ENCODE measurements around the gene SORBS1. TPM values are rescaled to one million over a fixed set of nuclear protein-coding genes. Genes with fewer than 3 reads are reported as not detected.

Gene SORBS1
- total RNA-seq, 1 donor from 2014 or later = 28.2 TPM

DNA sequence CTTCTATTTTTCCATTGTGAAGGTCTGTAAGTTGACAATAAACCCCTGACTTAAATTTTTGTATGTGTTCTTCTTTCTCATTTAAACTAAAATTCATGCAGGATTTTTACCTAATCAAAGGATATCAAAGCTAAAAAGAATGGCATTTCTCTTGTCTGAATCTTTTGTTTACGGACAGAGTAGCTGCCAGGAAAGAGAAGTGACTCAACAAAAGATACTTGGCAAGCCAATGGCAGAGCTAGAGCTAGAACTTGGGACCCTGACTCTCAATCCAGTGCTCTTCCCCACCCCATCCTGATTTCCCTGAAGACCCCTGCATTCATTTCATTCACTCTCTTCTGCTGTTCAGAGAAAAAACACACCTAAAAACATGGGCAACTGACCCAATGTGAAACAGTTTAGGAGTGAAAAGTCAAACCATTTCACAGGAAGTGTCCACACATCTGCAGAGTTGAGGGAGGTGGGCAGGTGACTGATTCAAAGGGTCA is 230.2 kb downstream of the SORBS1 start:
- Mint-ChIP-seq H3K4me3 (no peak overlapping the region), H3K27me3 (no peaks in the 10 kb centered on the region), H3K4me1 (ENCODE audit: unreplicated experiment) (peaks cover 9% of the 10 kb centered on the region), H3K9me3 (peaks cover 5% of the 10 kb centered on the region), H3K27ac (peak overlapping the region; percentile 89), H3K36me3 (peaks cover 19% of the 10 kb centered on the region)
- TF ChIP-seq, protein P1, sequence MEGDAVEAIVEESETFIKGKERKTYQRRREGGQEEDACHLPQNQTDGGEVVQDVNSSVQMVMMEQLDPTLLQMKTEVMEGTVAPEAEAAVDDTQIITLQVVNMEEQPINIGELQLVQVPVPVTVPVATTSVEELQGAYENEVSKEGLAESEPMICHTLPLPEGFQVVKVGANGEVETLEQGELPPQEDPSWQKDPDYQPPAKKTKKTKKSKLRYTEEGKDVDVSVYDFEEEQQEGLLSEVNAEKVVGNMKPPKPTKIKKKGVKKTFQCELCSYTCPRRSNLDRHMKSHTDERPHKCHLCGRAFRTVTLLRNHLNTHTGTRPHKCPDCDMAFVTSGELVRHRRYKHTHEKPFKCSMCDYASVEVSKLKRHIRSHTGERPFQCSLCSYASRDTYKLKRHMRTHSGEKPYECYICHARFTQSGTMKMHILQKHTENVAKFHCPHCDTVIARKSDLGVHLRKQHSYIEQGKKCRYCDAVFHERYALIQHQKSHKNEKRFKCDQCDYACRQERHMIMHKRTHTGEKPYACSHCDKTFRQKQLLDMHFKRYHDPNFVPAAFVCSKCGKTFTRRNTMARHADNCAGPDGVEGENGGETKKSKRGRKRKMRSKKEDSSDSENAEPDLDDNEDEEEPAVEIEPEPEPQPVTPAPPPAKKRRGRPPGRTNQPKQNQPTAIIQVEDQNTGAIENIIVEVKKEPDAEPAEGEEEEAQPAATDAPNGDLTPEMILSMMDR (conservative IDR thresholded peaks at IDR 0.05) = no peak
- no peak for DNase-seq (ENCODE audit: extremely low spot score, unreplicated experiment)

DNA sequence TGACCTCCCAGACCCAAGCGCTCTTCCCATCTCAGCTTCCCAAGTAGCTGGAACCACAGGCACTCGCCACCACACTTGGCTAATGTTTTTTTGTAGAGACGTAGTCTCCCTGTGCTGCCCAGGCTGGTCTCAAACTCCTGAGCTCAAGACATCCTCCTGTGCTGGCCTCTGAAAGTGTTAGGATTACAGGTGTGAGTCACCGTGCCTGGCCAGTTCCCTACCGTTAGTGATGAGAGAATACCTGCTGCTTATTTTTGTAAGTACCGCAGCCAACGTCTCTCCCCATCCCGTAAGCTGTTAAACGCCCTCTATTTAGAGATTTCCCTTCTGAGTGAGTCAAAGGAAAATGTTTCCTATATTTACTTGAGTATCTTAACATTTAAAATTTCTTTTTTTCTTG is 231.9 kb downstream of the SORBS1 start:
- TF ChIP-seq, protein P1 (conservative IDR thresholded peaks at IDR 0.05) = no peak
- DNase-seq (ENCODE audit: extremely low spot score, unreplicated experiment) = no peak
- H3K36me3 Mint-ChIP-seq = peaks cover 19% of the 10 kb centered on the region
- peaks cover 5% of the 10 kb centered on the region for H3K9me3 Mint-ChIP-seq
- peak overlapping the region; percentile 89 for H3K27ac Mint-ChIP-seq
- peaks cover 9% of the 10 kb centered on the region for H3K4me1 Mint-ChIP-seq (ENCODE audit: unreplicated experiment)
- H3K4me3 Mint-ChIP-seq = no peak overlapping the region
- H3K27me3 Mint-ChIP-seq = no peaks in the 10 kb centered on the region

DNA sequence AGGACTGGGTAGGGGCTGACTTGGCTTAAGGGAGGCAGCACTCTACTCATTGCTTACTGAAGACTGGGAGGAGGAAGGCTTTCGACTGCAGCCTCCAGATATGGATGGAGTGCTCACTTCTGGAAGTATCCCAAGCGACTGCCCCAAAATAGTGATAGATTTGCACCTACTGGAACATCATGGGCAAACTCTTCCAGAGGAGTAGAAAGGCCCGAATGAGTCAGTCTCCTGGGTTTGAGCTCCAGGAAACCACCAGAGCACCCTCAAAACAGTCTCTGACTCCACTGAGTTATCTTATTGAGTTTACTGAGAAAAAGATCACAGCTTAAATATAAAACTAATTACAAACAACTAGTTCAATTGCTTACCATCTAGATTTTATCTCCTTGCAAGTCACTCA is 233.2 kb downstream of the SORBS1 start:
- TF ChIP-seq, protein P1 (conservative IDR thresholded peaks at IDR 0.05) = no peak
- no peaks in the 10 kb centered on the region for H3K27me3 Mint-ChIP-seq
- H3K9me3 Mint-ChIP-seq = peaks cover 5% of the 10 kb centered on the region
- H3K36me3 Mint-ChIP-seq = peaks cover 16% of the 10 kb centered on the region
- DNase-seq (ENCODE audit: extremely low spot score, unreplicated experiment) = no peak
- peaks cover 9% of the 10 kb centered on the region for H3K4me1 Mint-ChIP-seq (ENCODE audit: unreplicated experiment)
- no peak overlapping the region for H3K27ac Mint-ChIP-seq
- no peak overlapping the region for H3K4me3 Mint-ChIP-seq

DNA sequence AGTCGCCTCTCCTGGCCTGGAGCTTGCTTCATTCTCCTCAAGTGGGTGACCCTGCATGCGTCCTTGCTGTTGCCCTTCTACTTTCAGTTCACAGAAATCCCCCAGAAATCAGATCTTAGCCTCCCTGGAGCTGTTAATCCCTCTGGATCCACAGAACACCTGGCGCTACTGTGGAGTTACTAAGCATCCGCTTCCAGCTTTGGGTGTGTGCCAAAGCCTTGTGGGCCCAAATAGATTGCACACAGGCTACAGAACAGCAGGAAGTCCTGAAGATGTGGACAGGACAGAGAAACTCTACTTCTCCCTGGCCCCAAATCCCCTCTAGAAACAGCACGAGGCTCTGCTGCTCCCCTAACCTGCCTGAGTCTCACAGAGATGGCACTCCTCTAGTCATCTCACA is 233.8 kb downstream of the SORBS1 start:
- TF ChIP-seq, protein P1 (conservative IDR thresholded peaks at IDR 0.05) = no peak
- no peak for DNase-seq (ENCODE audit: extremely low spot score, unreplicated experiment)
- H3K36me3 Mint-ChIP-seq = peaks cover 13% of the 10 kb centered on the region
- peaks cover 5% of the 10 kb centered on the region for H3K9me3 Mint-ChIP-seq
- peaks cover 9% of the 10 kb centered on the region for H3K4me1 Mint-ChIP-seq (ENCODE audit: unreplicated experiment)
- no peaks in the 10 kb centered on the region for H3K27me3 Mint-ChIP-seq
- no peak overlapping the region for H3K27ac Mint-ChIP-seq
- H3K4me3 Mint-ChIP-seq = no peak overlapping the region

DNA sequence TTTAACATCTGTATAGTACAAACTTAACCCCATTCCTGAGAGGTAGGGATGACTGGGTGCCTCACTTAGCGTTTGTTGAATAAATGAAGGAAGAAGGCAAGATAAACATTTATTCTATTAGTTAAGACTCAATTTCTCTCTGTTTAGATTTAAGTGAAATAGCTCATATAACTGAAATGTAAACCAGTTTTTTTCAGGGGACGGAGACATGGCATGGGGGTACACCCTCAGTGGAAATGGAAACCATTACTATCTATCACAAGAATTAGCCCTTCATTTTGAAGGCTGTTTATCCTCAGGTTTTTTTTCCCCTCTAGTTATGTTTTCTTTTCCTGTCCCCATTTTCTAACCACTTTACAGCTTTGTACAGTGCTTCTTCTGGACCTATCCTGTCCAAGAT is 234.8 kb downstream of the SORBS1 start:
- TF ChIP-seq, protein P1 (conservative IDR thresholded peaks at IDR 0.05) = no peak
- Mint-ChIP-seq H3K27me3 (no peaks in the 10 kb centered on the region), H3K9me3 (peaks cover 5% of the 10 kb centered on the region), H3K36me3 (peaks cover 7% of the 10 kb centered on the region), H3K27ac (no peak overlapping the region), H3K4me3 (no peak overlapping the region), H3K4me1 (ENCODE audit: unreplicated experiment) (peaks cover 9% of the 10 kb centered on the region)
- no peak for DNase-seq (ENCODE audit: extremely low spot score, unreplicated experiment)

DNA sequence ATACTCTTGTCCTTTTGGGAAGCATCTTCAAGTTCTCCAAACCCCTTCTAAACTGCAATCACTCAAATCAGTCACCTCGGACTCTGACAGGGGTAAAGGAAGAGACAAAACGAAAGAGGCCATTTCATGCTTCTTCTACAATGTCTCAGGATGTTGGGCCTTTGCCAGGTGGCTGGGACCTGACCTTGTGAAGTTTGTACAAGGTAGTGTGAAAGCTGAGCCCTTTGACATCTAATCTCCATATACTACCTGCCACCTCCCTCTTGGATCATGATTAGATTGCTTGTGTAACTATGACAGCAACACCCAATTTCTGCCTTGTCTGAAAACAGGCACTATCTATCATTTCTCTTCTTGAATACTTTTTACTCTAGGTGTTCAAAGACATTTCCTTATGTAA is 235.3 kb downstream of the SORBS1 start:
- Mint-ChIP-seq H3K4me1 (ENCODE audit: unreplicated experiment) (peaks cover 9% of the 10 kb centered on the region), H3K4me3 (no peak overlapping the region), H3K27me3 (no peaks in the 10 kb centered on the region), H3K9me3 (peaks cover 5% of the 10 kb centered on the region), H3K36me3 (peaks cover 9% of the 10 kb centered on the region), H3K27ac (no peak overlapping the region)
- TF ChIP-seq, protein P1 (conservative IDR thresholded peaks at IDR 0.05) = no peak
- DNase-seq (ENCODE audit: extremely low spot score, unreplicated experiment) = no peak

Measured in type B pancreatic cell (in vitro differentiated cells).